Ovary (tissue), 9 donors: ENCODE measurements around the gene PIWIL1. TPM values are rescaled to one million over a fixed set of nuclear protein-coding genes. Genes with fewer than 3 reads are reported as not detected.

Experiments used
- DNase-seq, 5 donors: peaks; one replicate each; pipeline ENCODE4 v3.0.0-alpha.2; 2019 to 2020
- H3K27ac ChIP-seq, 2 donors: fragments of 200-600 bp; one replicate each; pipeline versions ENCODE4 v1.5.1 to v1.8.0; 2019 to 2022
- H3K27me3 ChIP-seq: fragments of 200-600 bp; one replicate; pipeline ENCODE4 v1.8.0; 2022
- H3K36me3 ChIP-seq: fragments of 200-600 bp; sonication (generic); one replicate; pipeline ENCODE4 v1.5.1; 2019
- H3K4me1 ChIP-seq: one replicate; pipeline ENCODE4 v1.8.1; 2013; ENCODE audit warnings: mild to moderate bottlenecking, moderate library complexity; ENCODE audit not compliant: insufficient read depth
- H3K4me3 ChIP-seq: fragments of 200-600 bp; sonication (generic); one replicate; pipeline ENCODE4 v1.5.1; 2017
- H3K9me3 ChIP-seq, 2 donors: fragments of 200-600 bp in 1 of 2; sonication (generic) in 1 of 2; one replicate each; pipeline versions ENCODE4 v1.5.1 to v1.8.1; 2013 to 2019; ENCODE audit warnings: mild to moderate bottlenecking in 1 of 2, moderate library complexity in 1 of 2
- EP300 ChIP-seq: sonication (generic); formaldehyde crosslinking; IDR thresholded peaks from one replicate; pipeline ENCODE4 v1.6.1; 2017; ENCODE audit warnings: antibody characterized with exemption
- POLR2A ChIP-seq: fragments of 450-650 bp; IDR thresholded peaks from one replicate; pipeline ENCODE4 v1.6.1; 2017; ENCODE audit warnings: antibody characterized with exemption, mild to moderate bottlenecking, moderate library complexity
- WGBS, 3 donors: extraction: QIAGEN DNeasy Blood & Tissue Kit in 1 of 3; methylation state at CpG; one replicate each; pipeline versions ENCODE4 v1.1.5 to v1.1.7; 2013 to 2017; 5-methylcytosine and 5-hydroxymethylcytosine counted together
- intact Hi-C, 4 donors: fragments of 100-400 bp; cut with DNase I; formaldehyde crosslinking; loops; one replicate each; pipeline versions ENCODE4 v1.11.0 to v1.15.1; 2022 to 2023
- polyA plus RNA-seq, 2 donors: library from polyadenylated mRNA; stranded (reverse); fragments of 200-250 nt in 1 of 2; fragments of 350-450 nt in 1 of 2; fragmentation: Illumina TruSeq in 1 of 2; extraction: RNeasy Lipid Tissue Mini Kit (QIAGEN cat#74804) in 1 of 2; gene quantifications; one replicate each; pipeline ENCODE4 v1.2.3, GENCODE V29; 2013 to 2014
- total RNA-seq, 7 donors: library from RNA; depleted of rRNA in 2 of 7; stranded (reverse); fragments of >200 nt in 2 of 7; fragmentation: NEBNext Ultra II Directional in 3 of 7; extraction: Animal tissue kit (Norgen Biotek cat#: 25700) in 3 of 7; gene quantifications; one replicate each; pipeline versions ENCODE4 v1.1.0 to v1.2.4, GENCODE V29; 2016 to 2023
- TF ChIP-seq, protein P1 (sequence below), 3 donors: fragments of 450-650 bp in 2 of 3; fragments of 200-600 bp in 1 of 3; IDR thresholded peaks; one replicate each; pipeline versions ENCODE4 v1.5.1 to v1.8.0; 2016 to 2022; ENCODE audit warnings: antibody characterized with exemption in 3 of 3, mild to moderate bottlenecking in 1 of 3
- donor health status: DM: no; HTN: no; CAD: no; lungs with moderate emphysema.
- donor health status: DM: no; HTN: no; CAD: no.
- donor health status: Bipolar disorder and iron deficiency.
- donor health status: DM: yes; HTN: yes; CAD: no.
- donor health status: DM: no; HTN: no; CAD: no.
- donor health status: DM: yes; HTN: yes; CAD: no.

Gene PIWIL1
- total and polyA plus RNA-seq, 9 donors = 0.12 to 1.3 (median 0.33) TPM; not detected in 5

DNA sequence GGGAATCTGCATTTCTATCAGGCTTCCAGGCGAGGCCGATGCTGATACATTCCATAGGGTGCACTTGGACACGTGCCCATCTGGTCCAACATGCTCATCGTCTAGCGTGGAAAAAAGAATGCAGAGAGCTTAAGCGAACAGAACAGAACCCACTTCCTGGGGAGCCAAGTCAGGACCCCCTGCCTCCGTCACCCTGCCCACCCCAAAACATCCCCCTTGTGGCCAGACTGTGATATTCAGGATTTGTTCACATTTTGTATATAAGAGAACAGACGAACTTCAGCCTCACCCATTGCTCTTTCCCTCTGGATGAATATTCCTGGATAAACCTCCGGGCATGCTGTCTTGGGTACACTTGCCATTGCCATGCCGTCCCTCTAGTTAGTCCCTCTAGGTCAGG lies 4.3 kb upstream of the PIWIL1 start:
- DNase-seq = no peak
- Histone ChIP-seq H3K27ac (no peak overlapping the region), H3K4me1 (peaks cover 3% of the 10 kb centered on the region), H3K36me3 (no peaks in the 10 kb centered on the region), H3K9me3 (no peaks in the 10 kb centered on the region), H3K27me3 (no peaks in the 10 kb centered on the region), H3K4me3 (no peak overlapping the region)
- intact Hi-C loops = loop anchor here in 3 of 4 donors (5.0 to 10.0 kb wide), 3 partner anchors 286 to 411 kb away; no protein-coding TSS in a partner anchor
- TF ChIP-seq EP300 = no peak
- TF ChIP-seq, protein P1, sequence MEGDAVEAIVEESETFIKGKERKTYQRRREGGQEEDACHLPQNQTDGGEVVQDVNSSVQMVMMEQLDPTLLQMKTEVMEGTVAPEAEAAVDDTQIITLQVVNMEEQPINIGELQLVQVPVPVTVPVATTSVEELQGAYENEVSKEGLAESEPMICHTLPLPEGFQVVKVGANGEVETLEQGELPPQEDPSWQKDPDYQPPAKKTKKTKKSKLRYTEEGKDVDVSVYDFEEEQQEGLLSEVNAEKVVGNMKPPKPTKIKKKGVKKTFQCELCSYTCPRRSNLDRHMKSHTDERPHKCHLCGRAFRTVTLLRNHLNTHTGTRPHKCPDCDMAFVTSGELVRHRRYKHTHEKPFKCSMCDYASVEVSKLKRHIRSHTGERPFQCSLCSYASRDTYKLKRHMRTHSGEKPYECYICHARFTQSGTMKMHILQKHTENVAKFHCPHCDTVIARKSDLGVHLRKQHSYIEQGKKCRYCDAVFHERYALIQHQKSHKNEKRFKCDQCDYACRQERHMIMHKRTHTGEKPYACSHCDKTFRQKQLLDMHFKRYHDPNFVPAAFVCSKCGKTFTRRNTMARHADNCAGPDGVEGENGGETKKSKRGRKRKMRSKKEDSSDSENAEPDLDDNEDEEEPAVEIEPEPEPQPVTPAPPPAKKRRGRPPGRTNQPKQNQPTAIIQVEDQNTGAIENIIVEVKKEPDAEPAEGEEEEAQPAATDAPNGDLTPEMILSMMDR (IDR thresholded peaks at IDR 0.05) = no peak
- no peak for TF ChIP-seq POLR2A
- 55 to 66% (median 59%) methylated on average over 10 of the region's 10 CpGs for WGBS, 3 donors

GRCh38 chr12:130334399-130334798 lies 3.3 kb upstream of the PIWIL1 start:
- Histone ChIP-seq H3K36me3 (no peaks in the 10 kb centered on the region), H3K27ac (no peak overlapping the region), H3K9me3 (no peaks in the 10 kb centered on the region), H3K27me3 (no peaks in the 10 kb centered on the region), H3K4me1 (peaks cover 6% of the 10 kb centered on the region), H3K4me3 (no peak overlapping the region)
- no peak for DNase-seq
- intact Hi-C loops = loop anchor here in 3 of 4 donors (5.0 to 10.0 kb wide), 3 partner anchors 287 to 410 kb away; no protein-coding TSS in a partner anchor
- WGBS, 3 donors = 66 to 75% (median 67%) methylated on average over 8 of the region's 8 CpGs
- no peak for TF ChIP-seq EP300
- TF ChIP-seq POLR2A = no peak
- TF ChIP-seq, protein P1 (IDR thresholded peaks at IDR 0.05) = no peak

DNA sequence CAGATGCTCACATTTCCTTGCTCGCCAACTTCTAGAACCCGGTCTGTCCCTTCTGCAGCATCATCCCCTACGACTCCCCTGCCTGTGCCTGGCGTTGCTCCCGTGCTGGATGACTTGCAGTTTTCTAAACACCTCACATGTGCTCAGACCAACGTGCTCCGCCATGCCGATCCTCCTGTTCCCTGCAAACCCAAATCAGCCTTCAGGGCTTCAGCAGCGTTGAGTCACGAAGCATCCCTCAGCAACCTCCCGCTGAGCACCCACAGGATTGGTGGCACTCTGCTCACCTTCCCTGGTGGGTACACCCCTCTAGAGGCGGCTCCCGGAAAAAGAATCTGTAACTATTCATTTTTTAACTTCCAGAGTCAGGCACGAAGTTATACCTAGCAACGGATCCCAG lies 2.8 kb upstream of the PIWIL1 start:
- DNase-seq = no peak
- Histone ChIP-seq H3K4me1 (peaks cover 6% of the 10 kb centered on the region), H3K9me3 (no peaks in the 10 kb centered on the region), H3K4me3 (no peak overlapping the region), H3K27me3 (no peaks in the 10 kb centered on the region), H3K27ac (no peak overlapping the region), H3K36me3 (no peaks in the 10 kb centered on the region)
- TF ChIP-seq POLR2A = no peak
- TF ChIP-seq EP300 = no peak
- TF ChIP-seq, protein P1 (IDR thresholded peaks at IDR 0.05) = no peak
- WGBS, 3 donors = 33 to 48% (median 40%) methylated on average over 15 of the region's 15 CpGs
- intact Hi-C loops = loop anchor here (5.0 to 10.0 kb wide), 4 partner anchors 288 to 410 kb away; no protein-coding TSS in a partner anchor

DNA sequence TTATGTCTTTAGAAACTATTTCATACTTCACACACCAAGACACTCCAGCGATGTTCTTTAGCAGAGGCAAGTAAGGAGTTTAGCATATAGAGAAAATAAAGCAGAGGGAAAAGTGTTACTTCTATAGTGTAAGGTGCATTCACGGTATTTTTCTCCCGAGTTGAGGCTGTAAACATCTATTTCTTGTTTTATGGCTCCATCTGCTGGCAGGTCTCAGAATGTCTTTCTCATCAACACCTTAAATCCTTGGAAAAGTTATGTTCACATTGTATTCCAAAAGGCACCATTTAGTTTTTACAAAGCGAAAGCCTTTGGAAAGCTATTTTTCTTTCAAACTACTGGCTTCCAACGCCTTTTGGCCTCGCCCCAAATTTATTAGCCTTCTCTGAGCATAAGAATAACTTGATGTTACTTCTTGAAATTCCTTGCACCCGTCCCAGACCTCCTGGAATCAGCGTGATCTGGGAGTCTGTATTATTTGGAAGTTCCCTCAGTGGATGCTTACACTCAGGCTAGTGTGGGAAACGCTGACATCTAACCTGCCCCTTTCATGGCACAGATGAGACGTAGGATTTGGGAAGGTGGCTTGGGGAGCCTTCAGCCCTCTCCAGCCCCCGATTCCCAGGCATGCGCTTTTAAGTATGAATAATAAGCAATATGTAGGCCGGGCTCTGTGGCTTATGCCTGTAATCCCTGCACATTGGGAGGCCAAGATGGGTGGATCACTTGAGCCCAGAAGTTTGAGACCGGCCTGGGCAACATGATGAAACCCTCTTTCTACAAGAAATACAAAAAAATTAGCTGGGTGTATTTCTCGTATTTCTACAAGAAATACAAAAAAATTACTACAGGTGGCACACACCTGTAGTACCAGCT lies 1.9 kb upstream of the PIWIL1 start:
- intact Hi-C loops = loop anchor here in 3 of 4 donors (2.0 to 10.0 kb wide), 5 partner anchors 27 to 409 kb away; no protein-coding TSS in a partner anchor
- Histone ChIP-seq H3K4me1 (peaks cover 6% of the 10 kb centered on the region), H3K27me3 (no peaks in the 10 kb centered on the region), H3K9me3 (no peaks in the 10 kb centered on the region), H3K27ac (no peak overlapping the region), H3K36me3 (no peaks in the 10 kb centered on the region), H3K4me3 (no peak overlapping the region)
- peak in 1 of 5 donors; percentile 38 for DNase-seq
- 43 to 49% (median 47%) methylated on average over 15 of the region's 15 CpGs for WGBS, 3 donors
- TF ChIP-seq, protein P1 (IDR thresholded peaks at IDR 0.05) = peak in 2 of 3 donors; percentile 40 to 59
- no peak for TF ChIP-seq EP300
